GM13976 (cell line): ENCODE data around the gene DLX4.

Source experiments
- DNase-seq: peaks from one replicate; pipeline ENCODE4 v3.0.0; 2012; ENCODE audit warnings: low spot score
- CTCF ChIP-seq: IDR thresholded peaks from 2 replicates; pipeline ENCODE4 v1.5.1; 2012; ENCODE audit warnings: borderline replicate concordance, mild to moderate bottlenecking; ENCODE audit not compliant: insufficient read depth; ENCODE audit errors: extremely low read depth, missing control alignments, control extremely low read depth
- in situ Hi-C: fragments of 300-500 bp; cut with MboI; formaldehyde crosslinking; loops from one replicate; pipeline ENCODE4 v1.12.0; 2022; ENCODE audit warnings: low sequenced_read_pairs, mixed read lengths, inconsistent platforms; ENCODE audit not compliant: unreplicated experiment

Gene DLX4

GRCh38 chr17:49926886-49927285 lies 42.1 kb upstream of the DLX4 start:
- DNase-seq: no peak
- in situ Hi-C loops: no loop called here
- TF ChIP-seq CTCF: no peak

GRCh38 chr17:49928126-49928800 lies 40.7 kb upstream of the DLX4 start:
- DNase-seq: no peak
- in situ Hi-C loops: no loop called here
- no peak for TF ChIP-seq CTCF

- DNase-seq: no peak
- in situ Hi-C loops: no loop called here
- no peak for TF ChIP-seq CTCF
These were observed 40.0 kb upstream of the DLX4 start for GRCh38 chr17:49928837-49929475.

- no peak for TF ChIP-seq CTCF
- DNase-seq: no peak
- in situ Hi-C loops: no loop called here
These were observed 38.1 kb upstream of the DLX4 start for GRCh38 chr17:49930880-49931279.

- no peak for DNase-seq
- in situ Hi-C loops: no loop called here
- no peak for TF ChIP-seq CTCF
These were observed 37.4 kb upstream of the DLX4 start for GRCh38 chr17:49931416-49932137.

GRCh38 chr17:49932138-49932723 lies 36.8 kb upstream of the DLX4 start:
- no peak for TF ChIP-seq CTCF
- in situ Hi-C loops: no loop called here

More at GRCh38 chr17:49932138-49932723, 36.8 kb upstream of the DLX4 start:
- DNase-seq: no peak
